ENCODE data around the gene TLK2.

The TLK2 gene

GRCh38 chr17:62650587-62650986, 172.0 kb downstream of the TLK2 start:
- Histone ChIP-seq H2BK5ac (ENCODE audit: low read length) (no peak overlapping the region), H3K4me3 (ENCODE audit: low read length in 2 of 2) (no peak overlapping the region), H3K36me3 (replicated peaks in 1 of 2; ENCODE audit: control insufficient read depth in 2 of 2, insufficient read depth in 2 of 2, low read length in 2 of 2) (peaks cover 0 to 7% of the 10 kb centered on the region in 2 donors), H3K14ac (ENCODE audit: low read length) (no peak overlapping the region), H2BK12ac (ENCODE audit: low read length) (no peak overlapping the region), H2BK120ac (ENCODE audit: low read depth, low read length) (no peak overlapping the region), H3K9ac (ENCODE audit: low read depth, low read length, poor library complexity) (no peak overlapping the region), H3K27me3 (ENCODE audit: control insufficient read depth in 3 of 3, insufficient read depth in 3 of 3, low read depth in 1 of 3, low read length in 3 of 3) (no peaks in the 10 kb centered on the region), H3K4ac (ENCODE audit: low read length) (no peak overlapping the region), H2BK15ac (ENCODE audit: low read length) (no peak overlapping the region), H3K9me3 (replicated peaks in 1 of 2; ENCODE audit: control insufficient read depth in 2 of 2, insufficient read depth in 1 of 2, low read depth in 1 of 2, low read length in 2 of 2) (no peaks in the 10 kb centered on the region), H2AFZ (ENCODE audit: low read length) (no peak overlapping the region), H2AK5ac (ENCODE audit: low read depth, low read length) (no peak overlapping the region), H3K18ac (ENCODE audit: low read length) (no peak overlapping the region), H4K91ac (ENCODE audit: low read depth, low read length, poor library complexity) (no peak overlapping the region), H3K23ac (ENCODE audit: low read depth, low read length, poor library complexity) (no peak overlapping the region), H3K4me2 (ENCODE audit: insufficient read depth, low read length, poor library complexity, severe bottlenecking) (no peak overlapping the region), H3K4me1 (ENCODE audit: control insufficient read depth in 2 of 2, insufficient read depth in 1 of 2, low read depth in 1 of 2, low read length in 2 of 2) (peaks cover 20 to 25% of the 10 kb centered on the region in 2 donors), H3K79me1 (ENCODE audit: low read depth, low read length) (no peaks in the 10 kb centered on the region), H4K8ac (ENCODE audit: low read depth, low read length) (no peak overlapping the region), H3K27ac (replicated peaks; ENCODE audit: low read length) (no peak overlapping the region)
- WGBS, 2 donors (ENCODE audit: extremely low coverage in 2 of 2, insufficient read length in 2 of 2, insufficient replicate concordance in 1 of 2) = no CpG with 5 or more reads among the region's 6 CpGs
- DNase-seq (ENCODE audit: low spot score) = no peak

GRCh38 chr17:62652251-62653001, 173.8 kb downstream of the TLK2 start:
- Histone ChIP-seq H2BK5ac (ENCODE audit: low read length) (peak overlapping the region; percentile 70), H3K9me3 (replicated peaks in 1 of 2; ENCODE audit: control insufficient read depth in 2 of 2, insufficient read depth in 1 of 2, low read depth in 1 of 2, low read length in 2 of 2) (peaks cover 0 to 13% of the 10 kb centered on the region in 2 donors), H2BK120ac (ENCODE audit: low read depth, low read length) (peak overlapping the region; percentile 84), H3K4me1 (ENCODE audit: control insufficient read depth in 2 of 2, insufficient read depth in 1 of 2, low read depth in 1 of 2, low read length in 2 of 2) (peaks cover 25% of the 10 kb centered on the region in 2 donors), H3K27ac (replicated peaks; ENCODE audit: low read length) (peak overlapping the region; percentile 94), H2AK5ac (ENCODE audit: low read depth, low read length) (peak overlapping the region; percentile 99), H3K4ac (ENCODE audit: low read length) (peak overlapping the region; percentile 91), H3K79me1 (ENCODE audit: low read depth, low read length) (no peaks in the 10 kb centered on the region), H2AFZ (ENCODE audit: low read length) (peak overlapping the region; percentile 92), H2BK15ac (ENCODE audit: low read length) (peak overlapping the region; percentile 100), H3K36me3 (replicated peaks in 1 of 2; ENCODE audit: control insufficient read depth in 2 of 2, insufficient read depth in 2 of 2, low read length in 2 of 2) (peaks cover 0 to 15% of the 10 kb centered on the region in 2 donors), H4K91ac (ENCODE audit: low read depth, low read length, poor library complexity) (peak overlapping the region; percentile 93), H3K9ac (ENCODE audit: low read depth, low read length, poor library complexity) (peak overlapping the region; percentile 97), H3K14ac (ENCODE audit: low read length) (no peak overlapping the region), H4K8ac (ENCODE audit: low read depth, low read length) (peak overlapping the region; percentile 98), H3K4me2 (ENCODE audit: insufficient read depth, low read length, poor library complexity, severe bottlenecking) (peak overlapping the region; percentile 87), H3K23ac (ENCODE audit: low read depth, low read length, poor library complexity) (peak overlapping the region; percentile 87), H3K18ac (ENCODE audit: low read length) (peak overlapping the region; percentile 99), H3K4me3 (ENCODE audit: low read length in 2 of 2) (peak overlapping the region; percentile 44 to 73), H2BK12ac (ENCODE audit: low read length) (peak overlapping the region; percentile 77), H3K27me3 (ENCODE audit: control insufficient read depth in 3 of 3, insufficient read depth in 3 of 3, low read depth in 1 of 3, low read length in 3 of 3) (no peaks in the 10 kb centered on the region)
- WGBS, 2 donors (ENCODE audit: extremely low coverage in 2 of 2, insufficient read length in 2 of 2, insufficient replicate concordance in 1 of 2) = no CpG with 5 or more reads among the region's 57 CpGs
- DNase-seq (ENCODE audit: low spot score) = peak; percentile 35

GRCh38 chr17:62653002-62653825, 174.6 kb downstream of the TLK2 start:
- H2AFZ ChIP-seq (ENCODE audit: low read length) = peak overlapping the region; percentile 92
- no CpG with 5 or more reads among the region's 30 CpGs for WGBS, 2 donors (ENCODE audit: extremely low coverage in 2 of 2, insufficient read length in 2 of 2, insufficient replicate concordance in 1 of 2)
- no peak overlapping the region for H4K8ac ChIP-seq (ENCODE audit: low read depth, low read length)
- H3K27me3 ChIP-seq (ENCODE audit: control insufficient read depth in 3 of 3, insufficient read depth in 3 of 3, low read depth in 1 of 3, low read length in 3 of 3) = no peaks in the 10 kb centered on the region
- H2BK5ac ChIP-seq (ENCODE audit: low read length) = peak overlapping the region; percentile 70
- H3K27ac ChIP-seq (replicated peaks; ENCODE audit: low read length) = peak overlapping the region; percentile 94
- H3K9ac ChIP-seq (ENCODE audit: low read depth, low read length, poor library complexity) = peak overlapping the region; percentile 97
- DNase-seq (ENCODE audit: low spot score) = peak; percentile 77
- peak overlapping the region; percentile 99 for H2AK5ac ChIP-seq (ENCODE audit: low read depth, low read length)
- H2BK120ac ChIP-seq (ENCODE audit: low read depth, low read length) = peak overlapping the region; percentile 84
- peaks cover 0 to 18% of the 10 kb centered on the region in 2 donors for H3K36me3 ChIP-seq (replicated peaks in 1 of 2; ENCODE audit: control insufficient read depth in 2 of 2, insufficient read depth in 2 of 2, low read length in 2 of 2)
- H4K91ac ChIP-seq (ENCODE audit: low read depth, low read length, poor library complexity) = peak overlapping the region; percentile 93
- peak overlapping the region; percentile 63 for H2BK12ac ChIP-seq (ENCODE audit: low read length)
- H3K4ac ChIP-seq (ENCODE audit: low read length) = peak overlapping the region; percentile 91
- H3K14ac ChIP-seq (ENCODE audit: low read length) = peak overlapping the region; percentile 15
- peaks cover 25 to 26% of the 10 kb centered on the region in 2 donors for H3K4me1 ChIP-seq (ENCODE audit: control insufficient read depth in 2 of 2, insufficient read depth in 1 of 2, low read depth in 1 of 2, low read length in 2 of 2)
- peak overlapping the region; percentile 44 to 70 for H3K4me3 ChIP-seq (ENCODE audit: low read length in 2 of 2)
- peak overlapping the region; percentile 99 for H3K18ac ChIP-seq (ENCODE audit: low read length)
- peaks cover 0 to 16% of the 10 kb centered on the region in 2 donors for H3K9me3 ChIP-seq (replicated peaks in 1 of 2; ENCODE audit: control insufficient read depth in 2 of 2, insufficient read depth in 1 of 2, low read depth in 1 of 2, low read length in 2 of 2)
- peak overlapping the region; percentile 76 for H3K23ac ChIP-seq (ENCODE audit: low read depth, low read length, poor library complexity)
- H2BK15ac ChIP-seq (ENCODE audit: low read length) = peak overlapping the region; percentile 100
- H3K4me2 ChIP-seq (ENCODE audit: insufficient read depth, low read length, poor library complexity, severe bottlenecking) = peak overlapping the region; percentile 87
- no peaks in the 10 kb centered on the region for H3K79me1 ChIP-seq (ENCODE audit: low read depth, low read length)

Data from neuronal stem cell (in vitro differentiated cells).